Glomerular endothelial cell (primary cell): ENCODE results near the gene RAB8B. TPM values are rescaled to one million over a fixed set of nuclear protein-coding genes. Genes with fewer than 3 reads are reported as not detected.
"Not testable (repeated sequence)": the region's sequence is repeated elsewhere in the genome, so short reads cannot be mapped to it uniquely, and the experiment has no call there.

Source experiments
- DNase-seq: peaks from one replicate; pipeline ENCODE4 v3.0.0-alpha.2; 2011; ENCODE audit warnings: low read depth, low spot score; ENCODE audit errors: extremely low read depth
- total RNA-seq: library from RNA; depleted of rRNA; stranded (reverse); fragments of >200 nt; gene quantifications from 2 replicates; pipeline ENCODE4 v1.2.3, GENCODE V29; 2015

The RAB8B gene
- total RNA-seq, 1 donor from 2014 or later, result 23.2 TPM

GRCh38 chr15:63233667-63234423, 44.4 kb downstream of the RAB8B start:
- no peak for DNase-seq

DNA sequence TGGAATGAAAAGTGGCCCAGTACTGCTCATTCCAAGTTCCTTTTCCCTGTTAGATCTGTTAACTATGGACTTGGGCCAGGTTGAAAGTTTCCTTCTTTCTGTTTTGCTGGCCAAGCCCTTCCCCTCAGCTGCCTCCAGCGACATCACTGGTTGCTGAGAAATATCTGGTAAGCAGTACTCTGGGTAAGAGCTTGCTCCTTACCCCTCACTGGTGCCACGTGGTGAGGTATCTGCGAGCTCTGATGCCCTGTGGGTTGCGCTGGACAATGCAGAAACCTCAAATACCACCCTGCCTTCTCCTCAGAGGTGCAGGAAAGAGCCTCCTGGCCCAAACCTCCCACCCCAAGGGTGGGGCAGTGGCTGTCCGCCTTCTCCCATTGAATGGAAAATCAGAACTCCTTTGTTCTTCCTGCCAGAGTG, 45.1 kb downstream of the RAB8B start:
- no peak for DNase-seq

GRCh38 chr15:63236272-63236671, 46.9 kb downstream of the RAB8B start:
- DNase-seq, result no peak

- DNase-seq, result not testable (repeated sequence)
Measured at GRCh38 chr15:63237086-63237485, 47.7 kb downstream of the RAB8B start.

- DNase-seq, result no peak
Measured at GRCh38 chr15:63238171-63238570, 48.8 kb downstream of the RAB8B start.

- no peak for DNase-seq
Measured at GRCh38 chr15:63238796-63239195, 49.4 kb downstream of the RAB8B start.

- DNase-seq, result no peak
Measured at GRCh38 chr15:63240109-63240508, 50.7 kb downstream of the RAB8B start.

GRCh38 chr15:63241316-63241715, 51.9 kb downstream of the RAB8B start:
- no peak for DNase-seq

DNA sequence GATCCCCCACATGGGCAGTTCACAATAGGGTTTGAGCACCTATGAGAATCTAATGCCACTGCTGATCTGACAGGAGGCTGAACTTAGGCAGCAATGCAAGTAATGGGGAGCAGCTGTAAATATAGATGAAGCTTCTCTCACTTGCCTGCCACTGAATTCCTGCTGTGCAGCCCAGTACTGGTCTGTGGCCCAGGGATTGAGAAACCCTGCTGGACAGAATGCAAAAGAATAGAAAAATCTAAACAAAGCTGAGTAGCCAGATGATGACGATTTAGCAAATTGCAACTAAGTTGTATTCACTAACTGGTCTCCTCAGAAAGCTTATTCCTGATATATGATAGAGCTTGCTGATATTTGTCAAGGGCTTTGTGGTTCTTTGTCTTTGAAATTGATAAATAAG, 53.7 kb downstream of the RAB8B start:
- DNase-seq, result no peak

DNA sequence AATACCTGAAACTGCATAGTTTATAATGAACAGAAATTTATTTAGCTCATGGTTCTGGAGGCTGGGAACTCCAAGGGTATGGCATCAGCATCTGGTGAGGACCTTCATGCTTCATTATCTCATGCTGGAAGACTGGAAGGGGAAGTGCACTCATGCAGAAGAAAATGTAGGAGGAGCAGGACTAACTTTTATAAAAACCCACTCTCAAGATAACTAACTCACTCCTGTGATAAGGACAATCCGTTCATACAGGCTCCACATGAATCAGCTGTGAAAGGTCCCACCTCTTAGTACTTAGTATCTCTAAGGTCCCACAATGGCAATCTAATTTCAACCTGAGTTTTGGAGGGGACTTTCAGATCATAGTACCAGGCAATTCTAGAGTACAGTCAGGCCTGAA, 54.4 kb downstream of the RAB8B start:
- no peak for DNase-seq

GRCh38 chr15:63244399-63244798, 55.0 kb downstream of the RAB8B start:
- no peak for DNase-seq

GRCh38 chr15:63244976-63245645, 55.7 kb downstream of the RAB8B start:
- DNase-seq, result no peak

DNA sequence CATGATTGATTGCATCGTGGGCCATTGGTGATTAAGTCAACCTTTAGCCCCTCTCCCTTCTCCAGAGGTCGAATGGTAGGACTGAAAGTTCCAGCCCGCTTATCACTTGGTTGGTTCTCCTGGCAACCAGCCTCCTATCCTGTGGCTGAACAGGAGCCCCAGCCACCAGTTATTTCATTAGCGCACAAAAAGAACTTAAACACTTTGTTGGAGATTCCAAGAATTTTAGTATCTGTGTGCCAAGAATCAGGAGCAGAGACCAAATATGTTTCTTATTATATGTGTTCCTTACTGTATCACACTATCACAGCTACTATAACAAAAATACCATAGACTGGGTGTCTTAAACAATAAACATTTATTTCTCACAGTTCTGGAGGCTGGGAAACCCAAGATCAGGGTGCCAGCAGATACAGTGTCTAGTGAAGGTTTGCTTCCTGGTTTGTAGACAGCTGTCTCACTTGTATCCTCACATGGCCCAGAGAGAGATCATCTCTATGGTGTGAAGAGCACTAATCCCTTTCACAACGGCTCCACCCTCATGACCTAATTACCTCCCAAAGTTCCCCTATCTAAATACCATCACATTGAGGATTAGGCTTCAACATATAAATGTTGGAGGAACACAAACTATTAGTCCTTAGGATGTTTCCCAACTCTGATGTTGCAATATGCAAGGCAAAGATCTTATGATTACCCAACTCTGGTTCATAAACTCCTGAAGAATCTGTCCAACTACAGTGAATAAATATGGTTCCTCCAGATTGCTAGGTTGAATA, 57.5 kb downstream of the RAB8B start:
- no peak for DNase-seq

- no peak for DNase-seq
Measured at GRCh38 chr15:63250312-63250965, 61.0 kb downstream of the RAB8B start.

DNA sequence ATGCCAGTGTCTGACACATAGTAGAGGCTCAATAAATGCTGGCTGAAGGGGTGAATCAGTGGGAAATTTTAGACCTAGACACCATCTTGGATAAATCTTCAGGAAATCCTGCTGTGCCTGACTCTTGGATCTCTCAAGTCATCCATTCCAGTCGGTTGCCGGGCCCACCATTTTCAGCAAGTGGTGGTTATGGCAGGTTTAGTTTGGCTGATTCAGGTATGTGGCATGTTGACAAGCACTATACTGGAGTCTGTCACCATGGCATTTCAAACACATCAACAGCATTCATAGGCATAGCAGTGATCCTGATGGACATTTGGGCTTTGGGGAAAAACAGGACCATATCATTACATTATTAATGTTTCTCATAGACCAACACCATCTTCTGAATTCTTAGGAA, 62.3 kb downstream of the RAB8B start:
- DNase-seq, result no peak

DNA sequence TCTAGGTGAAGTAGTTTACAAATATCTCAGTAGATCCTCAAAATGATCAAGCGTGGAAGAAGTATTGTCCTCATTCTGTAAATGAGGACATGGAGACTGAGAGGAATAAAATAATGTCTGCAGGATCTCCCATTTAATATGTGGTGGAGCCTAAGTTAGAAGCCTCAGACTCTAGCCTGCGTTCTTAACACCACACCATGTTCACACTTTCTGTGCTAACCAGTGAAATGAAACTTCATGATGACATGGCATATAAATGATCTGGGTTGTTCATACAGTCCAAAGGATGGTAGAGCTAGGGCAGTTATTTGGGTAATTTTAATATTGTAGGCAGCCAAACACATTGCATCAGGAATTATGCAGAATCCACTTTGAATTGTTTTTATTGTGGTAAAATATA, 62.9 kb downstream of the RAB8B start:
- DNase-seq, result no peak

DNA sequence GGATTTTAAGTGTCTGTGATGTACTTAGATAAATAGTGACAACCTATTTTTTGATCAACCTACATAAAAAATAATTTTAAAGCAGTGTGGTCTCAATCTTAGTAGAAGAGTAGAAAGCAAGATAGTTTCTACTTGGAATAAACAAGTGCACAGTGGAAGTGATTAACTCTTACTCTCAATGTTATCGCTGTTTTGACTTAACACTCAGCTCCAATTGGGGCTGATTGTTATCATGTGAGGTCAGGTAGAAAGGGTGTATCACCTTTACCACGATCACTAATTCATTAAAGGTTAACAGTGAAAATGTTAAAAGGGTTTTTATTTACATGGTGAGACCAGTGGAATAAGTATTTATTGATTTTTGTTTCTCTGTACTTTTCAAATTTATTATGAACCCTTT, 65.6 kb downstream of the RAB8B start:
- no peak for DNase-seq

- DNase-seq, result no peak
Measured at GRCh38 chr15:63255489-63255990, 66.1 kb downstream of the RAB8B start.

DNA sequence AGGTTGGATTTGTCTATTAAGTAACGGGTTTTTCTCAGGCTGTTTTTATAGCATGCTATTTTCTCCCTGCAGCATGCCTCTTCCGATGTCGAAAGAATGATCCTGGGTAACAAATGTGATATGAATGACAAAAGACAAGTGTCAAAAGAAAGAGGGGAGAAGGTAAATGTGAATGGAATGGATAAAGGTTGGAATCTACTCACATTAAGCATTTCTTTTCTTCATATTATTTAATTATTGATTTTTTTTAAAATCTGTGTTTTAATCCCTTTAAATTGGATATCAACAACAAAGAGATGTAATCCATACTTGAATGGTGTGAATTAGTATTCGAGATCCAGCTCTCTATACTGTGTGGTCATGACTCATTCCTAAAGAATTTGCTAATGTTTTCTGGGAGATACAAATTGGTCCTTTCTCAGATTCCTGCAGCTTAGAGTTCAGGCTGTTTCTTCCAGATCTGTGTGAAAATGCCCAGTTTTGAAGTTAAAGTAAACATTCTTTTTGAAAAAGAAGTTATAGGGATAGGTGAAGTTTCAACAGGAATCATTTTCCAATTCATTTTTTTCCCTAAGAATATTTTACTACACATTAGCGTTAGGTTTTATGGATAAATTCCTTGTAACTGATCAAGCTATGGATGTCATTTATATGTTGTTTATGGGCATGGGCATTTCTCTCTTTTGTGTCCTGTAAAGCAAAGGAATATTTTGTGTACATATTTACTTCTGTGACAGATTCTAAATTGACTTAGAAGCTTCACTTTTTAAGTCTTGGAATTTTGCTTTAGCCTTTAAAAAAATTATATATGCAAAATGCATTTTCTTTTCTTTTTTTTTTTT, 67.2 kb downstream of the RAB8B start:
- DNase-seq, result no peak

DNA sequence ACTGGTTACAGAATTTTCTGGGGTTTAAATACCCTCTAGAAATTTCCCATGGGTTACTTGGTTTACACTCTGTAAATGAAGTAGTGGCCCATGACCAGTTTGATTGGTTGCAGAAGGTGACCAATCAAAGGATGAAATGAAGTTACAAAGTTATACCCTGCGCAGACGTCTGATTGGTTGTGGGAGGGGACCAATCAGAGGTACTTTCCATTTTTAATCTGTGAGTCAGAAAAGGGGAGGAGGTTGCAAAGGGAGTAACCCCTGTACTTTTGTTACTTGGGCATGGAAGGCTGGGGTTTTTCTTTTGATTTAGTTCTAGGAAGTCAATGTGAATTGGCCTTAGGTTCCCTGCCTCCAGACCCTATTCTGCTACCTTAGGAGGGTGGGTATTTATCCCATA, 69.3 kb downstream of the RAB8B start:
- DNase-seq, result no peak
